Ishikawa (cell line): ENCODE data around the gene RBP3.

Experiments used
- CEBPB ChIP-seq: IDR thresholded peaks from 2 replicates; pipeline ENCODE4 v1.6.1; 2012
- CREB1 ChIP-seq: IDR thresholded peaks from 2 replicates; pipeline ENCODE4 v1.6.1; 2012; ENCODE audit warnings: low read depth
- EGR1 ChIP-seq: IDR thresholded peaks from 2 replicates; pipeline ENCODE4 v1.6.1; 2012
- EP300 ChIP-seq: IDR thresholded peaks from 2 replicates; pipeline ENCODE4 v1.6.1; 2012; ENCODE audit warnings: borderline replicate concordance
- FOXM1 ChIP-seq: IDR thresholded peaks from 2 replicates; pipeline ENCODE4 v1.6.1; 2012; ENCODE audit warnings: low read depth, borderline replicate concordance
- MAX ChIP-seq: IDR thresholded peaks from 2 replicates; pipeline ENCODE4 v1.6.1; 2012
- NFIC ChIP-seq: IDR thresholded peaks from 2 replicates; pipeline ENCODE4 v1.6.1; 2012
- RAD21 ChIP-seq: IDR thresholded peaks from 2 replicates; pipeline ENCODE4 v1.6.1; 2012; ENCODE audit warnings: low read depth
- TAF1 ChIP-seq: IDR thresholded peaks from 2 replicates; pipeline ENCODE4 v1.6.1; 2012; ENCODE audit warnings: low read depth, mild to moderate bottlenecking
- TCF12 ChIP-seq: IDR thresholded peaks from 2 replicates; pipeline ENCODE4 v1.6.1; 2012; ENCODE audit warnings: low read depth
- TEAD4 ChIP-seq: IDR thresholded peaks from 2 replicates; pipeline ENCODE4 v1.6.1; 2012
- YY1 ChIP-seq: IDR thresholded peaks from 2 replicates; pipeline ENCODE4 v1.6.1; 2012; ENCODE audit warnings: low read depth
- ZBTB7A ChIP-seq: IDR thresholded peaks from 2 replicates; pipeline ENCODE4 v1.6.1; 2012; ENCODE audit warnings: low read depth
- TF ChIP-seq, protein P1 (sequence below): IDR thresholded peaks from 2 replicates; pipeline ENCODE4 v1.6.1; 2012; ENCODE audit warnings: low read depth, mild to moderate bottlenecking
- TF ChIP-seq, protein P2 (sequence below): IDR thresholded peaks from 2 replicates; pipeline ENCODE4 v1.6.1; 2012

RBP3 gene

DNA sequence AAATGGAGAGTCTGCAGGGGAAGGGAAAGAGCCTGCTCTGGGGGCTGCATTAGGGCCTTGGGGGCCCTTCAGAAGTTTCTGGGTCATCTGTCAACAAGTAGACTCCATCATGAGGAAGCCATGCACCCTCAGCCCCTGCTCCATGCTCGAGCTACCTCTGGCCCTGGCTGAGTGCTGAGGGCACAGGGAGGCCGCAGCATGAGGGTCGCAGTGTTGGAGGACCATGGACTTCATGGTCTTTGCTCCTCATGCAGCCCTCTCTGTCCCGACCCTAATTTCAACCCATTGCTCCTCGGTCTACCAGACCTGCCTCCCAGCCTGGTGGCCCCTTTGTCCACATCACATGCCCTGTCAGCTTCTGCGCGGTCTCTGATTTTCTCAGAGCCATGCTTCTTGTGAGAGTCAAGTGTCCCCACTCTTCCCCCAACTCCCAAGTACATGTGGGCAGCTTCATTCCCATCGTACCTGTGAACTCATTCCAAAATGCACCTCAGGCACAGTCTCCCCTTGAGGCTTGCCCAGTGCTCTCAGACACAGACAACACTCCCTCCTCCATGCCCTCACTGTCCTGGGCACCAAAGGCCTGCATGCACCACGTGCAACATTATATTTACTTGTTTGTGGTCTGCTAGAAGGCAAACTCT lies 21.2 kb downstream of the RBP3 start:
- TF ChIP-seq FOXM1 (no peak), MAX (no peak), ZBTB7A (no peak), YY1 (no peak), EGR1 (no peak), CREB1 (no peak), TEAD4 (no peak), CEBPB (no peak), EP300 (no peak), NFIC (no peak)
- TF ChIP-seq, protein P1, sequence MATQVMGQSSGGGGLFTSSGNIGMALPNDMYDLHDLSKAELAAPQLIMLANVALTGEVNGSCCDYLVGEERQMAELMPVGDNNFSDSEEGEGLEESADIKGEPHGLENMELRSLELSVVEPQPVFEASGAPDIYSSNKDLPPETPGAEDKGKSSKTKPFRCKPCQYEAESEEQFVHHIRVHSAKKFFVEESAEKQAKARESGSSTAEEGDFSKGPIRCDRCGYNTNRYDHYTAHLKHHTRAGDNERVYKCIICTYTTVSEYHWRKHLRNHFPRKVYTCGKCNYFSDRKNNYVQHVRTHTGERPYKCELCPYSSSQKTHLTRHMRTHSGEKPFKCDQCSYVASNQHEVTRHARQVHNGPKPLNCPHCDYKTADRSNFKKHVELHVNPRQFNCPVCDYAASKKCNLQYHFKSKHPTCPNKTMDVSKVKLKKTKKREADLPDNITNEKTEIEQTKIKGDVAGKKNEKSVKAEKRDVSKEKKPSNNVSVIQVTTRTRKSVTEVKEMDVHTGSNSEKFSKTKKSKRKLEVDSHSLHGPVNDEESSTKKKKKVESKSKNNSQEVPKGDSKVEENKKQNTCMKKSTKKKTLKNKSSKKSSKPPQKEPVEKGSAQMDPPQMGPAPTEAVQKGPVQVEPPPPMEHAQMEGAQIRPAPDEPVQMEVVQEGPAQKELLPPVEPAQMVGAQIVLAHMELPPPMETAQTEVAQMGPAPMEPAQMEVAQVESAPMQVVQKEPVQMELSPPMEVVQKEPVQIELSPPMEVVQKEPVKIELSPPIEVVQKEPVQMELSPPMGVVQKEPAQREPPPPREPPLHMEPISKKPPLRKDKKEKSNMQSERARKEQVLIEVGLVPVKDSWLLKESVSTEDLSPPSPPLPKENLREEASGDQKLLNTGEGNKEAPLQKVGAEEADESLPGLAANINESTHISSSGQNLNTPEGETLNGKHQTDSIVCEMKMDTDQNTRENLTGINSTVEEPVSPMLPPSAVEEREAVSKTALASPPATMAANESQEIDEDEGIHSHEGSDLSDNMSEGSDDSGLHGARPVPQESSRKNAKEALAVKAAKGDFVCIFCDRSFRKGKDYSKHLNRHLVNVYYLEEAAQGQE, result no peak
- TF ChIP-seq, protein P2, sequence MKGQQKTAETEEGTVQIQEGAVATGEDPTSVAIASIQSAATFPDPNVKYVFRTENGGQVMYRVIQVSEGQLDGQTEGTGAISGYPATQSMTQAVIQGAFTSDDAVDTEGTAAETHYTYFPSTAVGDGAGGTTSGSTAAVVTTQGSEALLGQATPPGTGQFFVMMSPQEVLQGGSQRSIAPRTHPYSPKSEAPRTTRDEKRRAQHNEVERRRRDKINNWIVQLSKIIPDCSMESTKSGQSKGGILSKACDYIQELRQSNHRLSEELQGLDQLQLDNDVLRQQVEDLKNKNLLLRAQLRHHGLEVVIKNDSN, result no peak

GRCh38 chr10:47370015-47370767 lies 22.0 kb downstream of the RBP3 start:
- no peak for TF ChIP-seq YY1

GRCh38 chr10:47370878-47371277 lies 22.7 kb downstream of the RBP3 start:
- TF ChIP-seq TCF12 (no peak), CREB1 (no peak), CEBPB (no peak), EGR1 (no peak), TEAD4 (no peak), MAX (no peak), NFIC (no peak)

GRCh38 chr10:47371629-47372485 lies 23.7 kb downstream of the RBP3 start:
- TF ChIP-seq TCF12 (no peak), YY1 (no peak), CREB1 (no peak), CEBPB (no peak), TEAD4 (no peak), RAD21 (no peak), EGR1 (no peak), ZBTB7A (no peak), TAF1 (no peak), FOXM1 (no peak), EP300 (no peak), MAX (no peak), NFIC (no peak)
- TF ChIP-seq, protein P2, result no peak
- TF ChIP-seq, protein P1, result no peak

- TF ChIP-seq CREB1 (no peak), TCF12 (no peak), MAX (no peak), NFIC (no peak)
- TF ChIP-seq, protein P1, result no peak
- TF ChIP-seq, protein P2, result no peak
Observed at GRCh38 chr10:47372726-47373125, 24.6 kb downstream of the RBP3 start.
